Mesenchymal stem cell (in vitro differentiated cells and primary cell): ENCODE data around the gene GTF2F2.

Experiments
- DNase-seq: peaks from one replicate; pipeline ENCODE4 v3.0.0-alpha.2; 2013
- H2AFZ ChIP-seq: one replicate; pipeline ENCODE4 v1.6.1; 2013; ENCODE audit warnings: low read depth, mild to moderate bottlenecking, control low read depth, inconsistent platforms, low read length, moderate library complexity
- H2AK5ac ChIP-seq: 2 replicates; pipeline ENCODE4 v1.6.1; 2013; ENCODE audit warnings: low read length, moderate library complexity, mild to moderate bottlenecking, inconsistent platforms; ENCODE audit not compliant: severe bottlenecking
- H2BK120ac ChIP-seq: one replicate; pipeline ENCODE4 v1.6.1; 2013; ENCODE audit warnings: low read depth, mild to moderate bottlenecking, inconsistent platforms, low read length, moderate library complexity
- H2BK12ac ChIP-seq, 2 experiments: one replicate each; pipeline ENCODE4 v1.6.1; 2013; ENCODE audit warnings: inconsistent platforms in 2 of 2, low read length in 2 of 2, mild to moderate bottlenecking in 2 of 2, moderate library complexity in 2 of 2, control low read depth in 1 of 2
- H2BK15ac ChIP-seq: one replicate; pipeline ENCODE4 v1.6.1; 2013; ENCODE audit warnings: mild to moderate bottlenecking, low read depth, inconsistent platforms; ENCODE audit not compliant: poor library complexity, severe bottlenecking
- H2BK5ac ChIP-seq: 2 replicates; pipeline ENCODE4 v1.6.1; 2013; ENCODE audit warnings: low read depth, mild to moderate bottlenecking, low read length, control low read depth, inconsistent platforms; ENCODE audit not compliant: poor library complexity, severe bottlenecking
- H3K14ac ChIP-seq, 2 experiments: one replicate each; pipeline ENCODE4 v1.6.1; 2013; ENCODE audit warnings: inconsistent platforms in 2 of 2, low read length in 2 of 2, control low read depth in 1 of 2, mild to moderate bottlenecking in 1 of 2, moderate library complexity in 1 of 2
- H3K18ac ChIP-seq, 2 experiments: one replicate each; pipeline ENCODE4 v1.6.1; 2013; ENCODE audit warnings: inconsistent platforms in 2 of 2, low read length in 2 of 2, control low read depth in 1 of 2, low read depth in 1 of 2, mild to moderate bottlenecking in 1 of 2
- H3K23ac ChIP-seq, 2 experiments: one replicate each; pipeline ENCODE4 v1.6.1; 2013; ENCODE audit warnings: inconsistent platforms in 2 of 2, low read length in 2 of 2, mild to moderate bottlenecking in 2 of 2, moderate library complexity in 2 of 2, control low read depth in 1 of 2
- H3K27ac ChIP-seq: 2 replicates; pipeline ENCODE4 v1.5.1; 2013; ENCODE audit warnings: mild to moderate bottlenecking, moderate library complexity, low read length, control low read depth, inconsistent platforms; ENCODE audit not compliant: poor library complexity, severe bottlenecking
- H3K27me3 ChIP-seq, 2 experiments: 2 replicates each; pipeline versions ENCODE4 v1.6.1 to v1.7.0; 2013; ENCODE audit warnings: low read length in 2 of 2, mild to moderate bottlenecking in 2 of 2, moderate library complexity in 2 of 2, control low read depth in 1 of 2, inconsistent platforms in 1 of 2; ENCODE audit not compliant: control insufficient read depth in 1 of 2, insufficient read depth in 1 of 2
- H3K36me3 ChIP-seq, 2 experiments: 2 replicates each; pipeline versions ENCODE4 v1.6.1 to v1.7.0; 2013; ENCODE audit warnings: low read length in 2 of 2, control low read depth in 1 of 2, inconsistent platforms in 1 of 2, low read depth in 1 of 2, mild to moderate bottlenecking in 1 of 2; ENCODE audit not compliant: insufficient read depth in 2 of 2, control insufficient read depth in 1 of 2
- H3K4ac ChIP-seq, 2 experiments: one replicate each; pipeline ENCODE4 v1.6.1; 2013; ENCODE audit warnings: inconsistent platforms in 2 of 2, low read length in 2 of 2, mild to moderate bottlenecking in 2 of 2, moderate library complexity in 2 of 2, control low read depth in 1 of 2, low read depth in 1 of 2
- H3K4me1 ChIP-seq: 2 replicates; pipeline ENCODE4 v1.6.1; 2013; ENCODE audit warnings: low read depth, low read length, control low read depth; ENCODE audit not compliant: control insufficient read depth, insufficient read depth
- H3K4me2 ChIP-seq: 2 replicates; pipeline ENCODE4 v1.6.1; 2013; ENCODE audit warnings: low read length, mild to moderate bottlenecking, inconsistent platforms; ENCODE audit not compliant: poor library complexity, severe bottlenecking
- H3K4me3 ChIP-seq, 2 experiments: 2 replicates each; pipeline versions ENCODE4 v1.5.1 to v1.7.0; 2013; ENCODE audit warnings: low read length in 2 of 2, mild to moderate bottlenecking in 2 of 2, control low read depth in 1 of 2, low read depth in 1 of 2; ENCODE audit not compliant: insufficient read depth in 1 of 2
- H3K79me1 ChIP-seq: replicated peaks from 2 replicates; pipeline ENCODE4 v1.6.1; 2013; ENCODE audit warnings: mild to moderate bottlenecking, control low read depth, low read length, inconsistent platforms; ENCODE audit not compliant: poor library complexity, severe bottlenecking
- H3K9ac ChIP-seq: 2 replicates; pipeline ENCODE4 v1.7.0; 2013; ENCODE audit warnings: mild to moderate bottlenecking, low read length, moderate library complexity
- H3K9me3 ChIP-seq: 2 replicates; pipeline ENCODE4 v1.7.0; 2013; ENCODE audit warnings: mild to moderate bottlenecking, low read length; ENCODE audit not compliant: control insufficient read depth
- H4K8ac ChIP-seq: one replicate; pipeline ENCODE4 v1.6.1; 2013; ENCODE audit warnings: inconsistent platforms, mild to moderate bottlenecking, low read length, moderate library complexity
- H4K91ac ChIP-seq: one replicate; pipeline ENCODE4 v1.6.1; 2013; ENCODE audit warnings: mild to moderate bottlenecking, low read length, inconsistent platforms
- WGBS: methylation state at CpG from one replicate; pipeline ENCODE4 v1.1.7; 2013; ENCODE audit warnings: mixed read lengths; 5-methylcytosine and 5-hydroxymethylcytosine counted together

GTF2F2 gene

GRCh38 chr13:45267215-45267614, 146.9 kb downstream of the GTF2F2 start:
- Histone ChIP-seq H4K91ac (no peak overlapping the region), H2BK15ac (no peak overlapping the region), H2BK12ac (no peak overlapping the region), H2AFZ (no peak overlapping the region), H3K79me1 (peaks cover 13% of the 10 kb centered on the region), H2AK5ac (no peak overlapping the region), H2BK5ac (no peak overlapping the region), H3K9me3 (no peaks in the 10 kb centered on the region), H3K9ac (no peak overlapping the region), H3K4ac (no peak overlapping the region), H3K27ac (no peak overlapping the region), H4K8ac (no peak overlapping the region), H3K4me3 (no peak overlapping the region), H3K36me3 (peaks cover 3 to 16% of the 10 kb centered on the region in 2 experiments), H3K27me3 (no peaks in the 10 kb centered on the region), H3K4me1 (peaks cover 1% of the 10 kb centered on the region), H2BK120ac (no peak overlapping the region), H3K18ac (no peak overlapping the region), H3K14ac (no peak overlapping the region), H3K4me2 (no peak overlapping the region), H3K23ac (no peak overlapping the region)
- DNase-seq = no peak
- 100% methylated on average over 1 of the region's 5 CpGs for WGBS

GRCh38 chr13:45269204-45269603, 148.9 kb downstream of the GTF2F2 start:
- H3K27me3 ChIP-seq = no peaks in the 10 kb centered on the region
- H2AK5ac ChIP-seq = no peak overlapping the region
- no peak overlapping the region for H2BK15ac ChIP-seq
- peaks cover 1% of the 10 kb centered on the region for H3K4me1 ChIP-seq
- H4K91ac ChIP-seq = no peak overlapping the region
- H3K9ac ChIP-seq = no peak overlapping the region
- H3K27ac ChIP-seq = no peak overlapping the region
- H3K18ac ChIP-seq = no peak overlapping the region
- no peak overlapping the region for H3K4ac ChIP-seq
- peaks cover 3 to 16% of the 10 kb centered on the region in 2 experiments for H3K36me3 ChIP-seq
- no peaks in the 10 kb centered on the region for H3K9me3 ChIP-seq
- no peak overlapping the region for H3K4me2 ChIP-seq
- H3K14ac ChIP-seq = no peak overlapping the region
- no peak overlapping the region for H2AFZ ChIP-seq
- no peak overlapping the region for H3K23ac ChIP-seq
- peaks cover 8% of the 10 kb centered on the region for H3K79me1 ChIP-seq
- peak; percentile 5 for DNase-seq
- H4K8ac ChIP-seq = no peak overlapping the region
- no peak overlapping the region for H3K4me3 ChIP-seq
- H2BK12ac ChIP-seq = no peak overlapping the region
- no peak overlapping the region for H2BK120ac ChIP-seq
- 80% methylated on average over 1 of the region's 2 CpGs for WGBS
- no peak overlapping the region for H2BK5ac ChIP-seq

- H3K27ac ChIP-seq = no peak overlapping the region
- no peak for DNase-seq
- H3K4me2 ChIP-seq = no peak overlapping the region
- no peak overlapping the region for H2AFZ ChIP-seq
- peaks cover 11% of the 10 kb centered on the region for H3K79me1 ChIP-seq
- H2BK12ac ChIP-seq = no peak overlapping the region
- H2BK5ac ChIP-seq = no peak overlapping the region
- H3K9me3 ChIP-seq = no peaks in the 10 kb centered on the region
- H2BK15ac ChIP-seq = no peak overlapping the region
- H3K9ac ChIP-seq = no peak overlapping the region
- H3K4me1 ChIP-seq = no peaks in the 10 kb centered on the region
- H3K23ac ChIP-seq = no peak overlapping the region
- no peak overlapping the region for H3K4ac ChIP-seq
- H2BK120ac ChIP-seq = no peak overlapping the region
- WGBS = 99% methylated on average over 3 of the region's 3 CpGs
- H3K14ac ChIP-seq = no peak overlapping the region
- peaks cover 7 to 8% of the 10 kb centered on the region in 2 experiments for H3K36me3 ChIP-seq
- H2AK5ac ChIP-seq = no peak overlapping the region
- no peak overlapping the region for H3K18ac ChIP-seq
- no peak overlapping the region for H3K4me3 ChIP-seq
- no peak overlapping the region for H4K8ac ChIP-seq
- H4K91ac ChIP-seq = no peak overlapping the region
- H3K27me3 ChIP-seq = no peaks in the 10 kb centered on the region
These were observed 156.6 kb downstream of the GTF2F2 start for GRCh38 chr13:45276913-45277312.

GRCh38 chr13:45278096-45278645, 157.9 kb downstream of the GTF2F2 start:
- Histone ChIP-seq H2BK12ac (no peak overlapping the region), H3K4me3 (no peak overlapping the region), H3K23ac (no peak overlapping the region), H2AFZ (no peak overlapping the region), H2BK15ac (no peak overlapping the region), H4K91ac (no peak overlapping the region), H3K18ac (no peak overlapping the region), H2BK5ac (no peak overlapping the region), H2BK120ac (no peak overlapping the region), H3K9ac (no peak overlapping the region), H3K14ac (no peak overlapping the region), H3K9me3 (no peaks in the 10 kb centered on the region), H3K27me3 (no peaks in the 10 kb centered on the region), H3K4ac (no peak overlapping the region), H3K27ac (no peak overlapping the region), H3K36me3 (peaks cover 7 to 8% of the 10 kb centered on the region in 2 experiments), H2AK5ac (no peak overlapping the region), H3K4me1 (no peaks in the 10 kb centered on the region), H3K4me2 (no peak overlapping the region), H3K79me1 (peaks cover 9% of the 10 kb centered on the region), H4K8ac (no peak overlapping the region)
- DNase-seq = no peak
- WGBS = 93% methylated on average over 3 of the region's 3 CpGs
